ENCODE data around the gene GRAMD2A. TPM values are rescaled to one million over a fixed set of nuclear protein-coding genes. Genes with fewer than 3 reads are reported as not detected.

Gene GRAMD2A
- 1.2 TPM for total RNA-seq

GRCh38 chr15:72197460-72198355 is at the start of gene GRAMD2A:
TSS of gene GRAMD2A (minus strand) at chr15:72197787.
- no peak for FAIRE-seq
- peak; percentile 58 to 64 for DNase-seq (ENCODE audit: low spot score in 2 of 2)

DNA sequence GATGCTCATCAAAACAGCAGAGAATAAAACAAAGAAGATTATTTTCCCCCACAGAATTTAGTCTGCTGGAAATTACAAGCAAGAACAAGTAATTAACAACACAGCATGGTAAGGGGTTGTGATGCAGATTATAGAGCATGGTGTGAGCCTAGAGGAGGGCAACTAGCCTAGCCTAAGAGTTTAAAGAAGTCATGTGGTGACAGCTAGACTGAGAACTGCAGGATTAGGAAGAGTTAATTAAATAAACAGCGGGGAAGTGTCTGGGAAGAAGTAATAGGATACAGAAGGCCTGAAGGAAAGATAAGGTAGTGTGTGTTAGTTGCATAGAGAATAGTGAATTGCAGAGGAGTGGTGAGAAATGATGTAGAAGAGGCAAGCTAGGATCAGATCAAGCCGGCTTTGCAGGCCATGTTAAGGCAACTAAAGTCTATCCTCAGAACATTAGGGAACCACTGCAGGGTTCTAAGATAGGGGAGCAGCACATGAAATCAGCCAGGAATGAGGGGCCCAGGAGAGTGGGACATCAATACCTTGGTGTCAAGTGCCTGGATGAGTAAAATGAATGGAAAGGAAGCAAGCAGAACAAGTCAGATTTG is 45.3 kb upstream of the GRAMD2A start:
- FAIRE-seq (no peak), DNase-seq (ENCODE audit: low spot score in 2 of 2) (no peak)

DNA sequence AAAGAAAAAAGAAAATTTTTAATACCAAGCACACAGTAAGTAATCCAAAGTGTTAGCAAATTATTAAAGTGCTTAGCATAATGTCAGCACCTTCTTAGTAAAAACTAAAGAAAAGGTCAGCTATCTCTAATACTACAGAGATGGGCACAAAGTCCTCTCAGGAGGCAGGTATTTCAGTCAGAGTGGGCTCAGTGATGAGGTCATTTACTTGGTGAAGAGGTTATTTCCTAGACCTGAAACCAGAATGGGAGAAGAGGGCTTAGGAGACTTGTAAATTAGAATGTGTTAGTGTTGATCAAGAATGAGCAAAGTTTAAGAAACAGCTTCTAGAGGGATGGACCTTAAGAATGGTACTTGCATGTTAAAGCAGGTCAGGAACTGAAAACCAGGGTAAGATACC is 42.1 kb upstream of the GRAMD2A start:
- FAIRE-seq (no peak), DNase-seq (ENCODE audit: low spot score in 2 of 2) (no peak)

GRCh38 chr15:72238586-72238985 is 41.0 kb upstream of the GRAMD2A start:
- DNase-seq (ENCODE audit: low spot score in 2 of 2) = no peak

GRCh38 chr15:72237853-72238224 is 40.3 kb upstream of the GRAMD2A start:
- no peak for DNase-seq (ENCODE audit: low spot score in 2 of 2)

More at GRCh38 chr15:72238586-72238985, 41.0 kb upstream of the GRAMD2A start:
- FAIRE-seq = no peak

GRCh38 chr15:72237029-72237852 is 39.7 kb upstream of the GRAMD2A start:
- no peak for FAIRE-seq
- no peak for DNase-seq (ENCODE audit: low spot score in 2 of 2)

More at GRCh38 chr15:72237853-72238224, 40.3 kb upstream of the GRAMD2A start:
- FAIRE-seq = no peak

DNA sequence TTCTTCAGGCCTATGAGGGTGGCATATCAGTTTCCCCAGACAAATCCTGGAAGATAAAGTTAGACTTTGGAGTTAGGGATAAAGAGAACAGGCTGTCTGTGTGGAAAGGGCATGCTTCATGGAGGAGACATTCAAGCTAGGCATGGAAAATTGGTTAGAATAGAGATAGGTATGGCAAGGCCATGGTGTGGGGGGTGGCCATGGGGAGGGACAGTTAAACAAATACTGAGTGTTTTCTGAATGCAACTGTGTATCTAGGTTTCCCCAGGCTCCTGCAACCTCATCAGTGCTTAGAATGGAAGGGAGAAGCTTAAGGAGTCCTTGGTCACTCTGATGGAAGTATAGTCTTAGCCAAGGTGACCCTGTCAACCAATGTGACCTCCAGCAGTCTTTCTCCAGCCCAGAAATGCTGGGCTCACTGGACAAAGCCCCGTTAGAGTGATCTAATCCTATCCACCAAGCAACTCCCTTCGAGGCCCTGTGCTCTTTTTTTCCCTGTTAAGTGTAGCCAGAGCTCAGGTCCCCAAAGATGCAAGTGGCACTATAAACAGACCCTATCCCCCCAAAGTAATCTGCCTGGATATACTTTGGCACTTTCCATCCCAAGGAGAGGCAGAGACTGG is 38.9 kb upstream of the GRAMD2A start:
- FAIRE-seq = no peak
- DNase-seq (ENCODE audit: low spot score in 2 of 2) = no peak

DNA sequence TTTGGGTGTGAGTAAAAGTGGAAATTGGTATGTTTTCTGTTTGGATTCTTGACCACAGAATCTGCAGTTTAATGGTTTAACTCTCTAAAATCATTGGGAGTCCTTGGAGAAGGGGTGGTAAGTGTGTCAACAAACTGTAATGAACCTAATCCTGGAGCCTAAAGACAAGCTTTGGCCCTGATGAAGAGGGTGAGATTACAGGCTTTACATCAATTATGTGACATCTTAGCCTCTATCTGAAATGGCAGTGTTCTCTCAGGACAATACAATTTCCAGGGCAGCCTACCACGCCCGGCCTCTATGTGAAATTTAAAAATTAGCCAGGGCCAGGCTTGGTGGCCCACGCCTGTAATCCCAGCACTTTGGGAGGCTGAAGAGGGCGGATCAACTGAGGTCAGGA is 37.7 kb upstream of the GRAMD2A start:
- DNase-seq (ENCODE audit: low spot score in 2 of 2) (no peak), FAIRE-seq (no peak)

DNA sequence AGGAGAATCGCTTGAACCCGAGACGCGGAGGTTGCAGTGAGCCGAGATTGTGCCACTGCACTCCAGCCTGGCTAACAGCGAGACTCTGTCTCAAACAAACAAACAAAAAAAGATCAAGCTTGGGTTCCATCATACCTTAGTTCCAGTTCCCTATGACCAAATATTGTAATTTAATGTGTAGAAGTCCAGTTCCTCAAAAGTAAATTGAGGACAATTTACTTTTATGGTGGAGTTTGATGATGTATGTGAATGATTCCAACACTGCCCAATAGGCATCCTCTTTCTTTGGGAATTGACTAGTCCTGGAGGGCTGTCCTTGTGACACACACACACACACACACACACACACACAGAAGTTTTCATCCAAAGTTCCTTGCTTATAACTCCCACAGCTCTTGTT is 36.2 kb upstream of the GRAMD2A start:
- DNase-seq (ENCODE audit: low spot score in 2 of 2) (no peak), FAIRE-seq (no peak)

DNA sequence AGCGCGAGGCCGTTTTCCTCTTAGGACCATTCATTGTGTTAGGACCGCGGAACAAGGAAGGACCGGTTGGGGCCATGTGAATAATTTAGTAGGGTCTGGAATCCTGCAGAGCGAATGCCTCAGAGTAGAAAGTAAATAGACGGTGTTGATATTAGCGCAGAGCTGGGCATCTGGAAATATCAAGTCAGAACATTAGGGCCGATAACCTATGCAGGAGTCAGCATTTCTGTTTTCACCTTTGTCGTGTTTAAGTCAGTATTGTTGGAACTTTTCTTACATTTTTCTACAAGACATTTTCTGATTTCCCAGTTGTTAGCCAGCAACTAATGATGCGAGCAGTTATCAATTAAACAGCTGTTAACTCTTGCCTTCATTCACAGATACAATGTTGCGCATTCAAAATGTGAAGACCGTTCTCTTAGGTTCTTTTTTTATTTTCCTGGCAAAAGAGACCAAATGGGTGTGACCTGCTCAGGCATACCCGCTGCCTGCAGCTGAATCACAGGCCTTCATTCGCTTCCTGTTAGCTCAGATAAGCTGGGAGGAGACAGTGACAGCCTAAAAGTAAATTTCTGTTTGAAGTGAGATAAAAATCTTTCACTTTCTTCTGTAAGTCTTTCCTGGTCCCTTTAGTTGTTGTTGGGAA is 34.4 kb upstream of the GRAMD2A start:
- no peak for FAIRE-seq
- peak; percentile 21 to 49 for DNase-seq (ENCODE audit: low spot score in 2 of 2)

DNA sequence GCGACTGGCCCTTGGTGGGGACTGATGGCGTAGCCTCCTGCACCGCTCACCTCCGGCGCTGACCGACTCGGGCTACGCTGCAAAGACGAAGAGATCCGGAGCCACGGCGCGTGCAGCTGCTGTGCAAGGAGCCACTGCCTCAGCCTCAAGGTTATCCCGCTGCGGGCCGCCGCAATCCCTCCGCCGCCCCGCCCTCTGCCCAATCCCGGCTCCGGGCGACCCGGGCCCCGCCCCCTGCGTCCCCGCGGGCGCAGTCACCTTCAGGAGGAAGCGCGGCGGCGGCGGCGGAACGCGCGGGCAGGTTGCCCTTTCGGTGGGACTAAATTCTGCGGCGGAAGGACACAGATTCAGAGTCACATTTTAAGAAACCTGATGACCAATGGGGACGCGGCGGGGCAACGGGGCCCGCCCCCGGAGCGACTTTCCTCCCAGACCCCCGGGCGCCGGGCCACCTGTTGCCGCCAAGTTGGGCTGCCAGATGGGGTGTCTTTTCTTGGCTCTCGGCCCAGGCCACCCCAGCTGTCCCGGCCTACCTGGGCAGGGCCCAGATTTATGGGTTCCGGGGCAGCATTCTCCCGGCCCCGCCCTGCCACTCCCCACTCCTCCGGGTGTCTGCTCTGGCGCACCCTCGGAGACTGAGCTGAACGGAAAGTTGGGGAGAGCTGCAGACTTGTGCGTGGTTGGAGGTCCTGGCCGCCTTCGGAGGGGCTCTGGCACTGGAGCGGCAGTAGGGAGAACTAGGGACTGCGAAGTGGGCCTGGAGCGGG is 33.7 kb upstream of the GRAMD2A start, which contains the start of gene PKM:
PKM (minus strand) TSS at position 125 of the 767 bp plus-strand sequence. CDS start 12,093 bp downstream, outside the sequence.
- DNase-seq (ENCODE audit: low spot score in 2 of 2) (peak; percentile 85 to 86), FAIRE-seq (no peak)

- DNase-seq (ENCODE audit: low spot score in 2 of 2) = peak; percentile 85 to 91
- no peak for FAIRE-seq
Measured at GRCh38 chr15:72230197-72231065, 32.8 kb upstream of the GRAMD2A start.

DNA sequence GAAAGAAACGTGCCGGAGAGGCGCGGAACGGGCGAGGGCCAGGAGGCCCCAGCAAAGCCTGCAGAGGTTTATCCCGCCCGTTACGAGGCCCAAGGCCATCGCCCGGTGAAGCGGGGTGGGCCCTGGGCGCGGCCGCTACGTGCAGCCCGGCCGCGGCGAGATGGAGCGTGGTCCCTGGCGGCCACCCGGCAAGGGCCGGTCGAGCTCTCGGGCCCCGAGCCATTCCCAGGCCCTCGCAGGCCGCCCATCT is 32.3 kb upstream of the GRAMD2A start:
- DNase-seq (ENCODE audit: low spot score in 2 of 2) (no peak), FAIRE-seq (no peak)

GRCh38 chr15:72229076-72229946 is 31.7 kb upstream of the GRAMD2A start:
- FAIRE-seq (no peak), DNase-seq (ENCODE audit: low spot score in 2 of 2) (peak in 1 of 2 donors; percentile 23)

- no peak for DNase-seq (ENCODE audit: low spot score in 2 of 2)
Measured at GRCh38 chr15:72227720-72228119, 30.1 kb upstream of the GRAMD2A start.

DNA sequence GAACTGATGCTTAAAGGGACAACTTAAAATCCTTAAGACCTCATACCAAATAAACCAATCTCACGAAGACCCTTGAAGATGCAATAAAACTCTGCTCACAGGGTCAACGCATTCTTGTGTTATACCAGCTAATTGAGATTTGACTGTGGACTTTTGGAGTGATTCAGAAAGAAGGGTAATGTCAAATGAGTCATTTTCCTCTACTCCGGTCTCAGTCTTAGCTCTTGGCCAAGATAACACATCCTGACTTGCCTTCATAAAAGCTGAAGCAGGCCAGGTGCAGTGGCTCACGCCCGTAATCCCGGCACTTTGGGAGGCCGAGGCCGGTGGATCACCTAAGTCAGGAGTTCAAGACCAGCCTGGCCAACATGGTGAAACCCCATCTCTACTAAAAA is 29.6 kb upstream of the GRAMD2A start:
- DNase-seq (ENCODE audit: low spot score in 2 of 2) (no peak), FAIRE-seq (no peak)

More at GRCh38 chr15:72227720-72228119, 30.1 kb upstream of the GRAMD2A start:
- no peak for FAIRE-seq

DNA sequence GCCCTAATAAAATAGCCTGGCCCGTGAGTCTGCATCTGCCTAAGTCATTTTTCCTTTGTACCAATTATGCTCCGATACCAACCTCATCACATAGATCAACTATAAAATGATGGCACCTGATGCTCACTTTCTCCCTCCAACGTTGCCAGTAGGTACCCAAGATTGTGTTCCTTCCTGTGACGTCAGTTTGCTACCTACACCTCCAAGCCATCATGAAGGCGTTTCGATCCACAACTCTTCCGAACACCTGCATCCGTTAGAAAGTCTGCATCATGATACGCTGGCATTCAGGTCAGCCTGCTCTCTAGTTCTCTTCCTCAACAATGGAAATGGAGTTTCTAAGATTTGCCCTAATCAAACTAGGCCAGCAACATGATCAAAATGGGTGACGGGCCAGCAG is 25.7 kb upstream of the GRAMD2A start:
- DNase-seq (ENCODE audit: low spot score in 2 of 2) = no peak
- no peak for FAIRE-seq

Measured in frontal cortex (tissue), 4 donors.